HG03196 (cell line): ENCODE data around the gene TNNC1.

Source experiments
- ATAC-seq: cut with Tn5 transposase; IDR thresholded peaks from one replicate; pipeline ENCODE4 v1.9.1; 2021; ENCODE audit not compliant: unreplicated experiment

Gene TNNC1

DNA sequence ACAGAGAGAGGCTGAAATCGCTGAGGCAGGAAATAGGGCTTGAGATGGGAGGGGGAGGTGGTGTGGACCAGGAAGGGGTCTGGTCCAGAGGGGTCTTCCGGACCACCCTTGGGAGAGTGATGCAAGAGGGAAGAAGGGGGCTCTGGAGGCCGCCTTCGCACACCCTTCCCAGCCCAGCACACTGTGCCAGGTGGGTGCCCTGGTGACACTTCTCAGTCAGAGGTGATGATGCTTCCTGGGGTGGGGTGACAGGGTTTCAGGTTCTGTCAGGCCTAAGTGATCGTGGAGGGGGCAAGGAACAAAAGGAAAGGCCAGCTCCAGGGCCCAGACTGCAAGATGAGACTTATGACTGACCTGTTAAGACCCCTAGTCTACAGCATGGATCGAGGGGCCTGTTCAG, 21.6 kb downstream of the TNNC1 start:
- no peak for ATAC-seq

DNA sequence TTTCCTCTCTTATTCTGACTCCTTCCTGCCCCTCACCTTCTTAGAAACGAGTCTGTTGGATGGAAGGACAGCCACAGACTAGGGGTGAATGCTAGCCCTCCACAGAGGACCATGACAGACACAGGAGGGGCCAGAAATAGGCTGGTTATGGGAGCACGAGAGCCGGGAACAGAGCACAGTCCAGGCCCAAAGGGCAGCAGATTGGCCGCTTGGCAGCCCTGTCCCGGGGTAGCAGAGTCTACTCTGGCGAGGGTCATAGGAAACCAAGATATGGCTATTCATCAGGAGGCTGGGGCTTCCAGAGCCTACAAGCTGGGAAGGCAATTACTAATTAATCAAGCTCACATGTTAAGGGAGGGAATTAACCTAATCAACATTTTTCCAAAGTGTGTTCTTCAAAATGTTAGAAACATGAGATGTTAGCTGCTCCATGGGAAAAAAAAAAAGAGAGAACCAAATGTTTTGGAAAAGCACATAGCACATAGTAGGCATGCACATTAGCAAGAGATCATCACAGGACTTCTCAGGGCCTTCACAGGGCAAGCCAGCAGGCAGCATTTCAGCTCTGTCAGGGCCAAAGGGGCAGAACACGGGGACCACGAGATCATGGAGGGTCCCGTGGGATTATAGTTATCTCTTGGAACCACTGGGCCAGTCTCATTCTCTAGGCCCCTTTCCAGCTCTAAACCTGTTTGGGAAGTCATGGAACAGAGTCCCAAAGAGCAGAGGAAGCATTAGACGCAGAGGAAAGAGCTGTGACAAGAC, 22.2 kb downstream of the TNNC1 start:
- ATAC-seq: no peak

DNA sequence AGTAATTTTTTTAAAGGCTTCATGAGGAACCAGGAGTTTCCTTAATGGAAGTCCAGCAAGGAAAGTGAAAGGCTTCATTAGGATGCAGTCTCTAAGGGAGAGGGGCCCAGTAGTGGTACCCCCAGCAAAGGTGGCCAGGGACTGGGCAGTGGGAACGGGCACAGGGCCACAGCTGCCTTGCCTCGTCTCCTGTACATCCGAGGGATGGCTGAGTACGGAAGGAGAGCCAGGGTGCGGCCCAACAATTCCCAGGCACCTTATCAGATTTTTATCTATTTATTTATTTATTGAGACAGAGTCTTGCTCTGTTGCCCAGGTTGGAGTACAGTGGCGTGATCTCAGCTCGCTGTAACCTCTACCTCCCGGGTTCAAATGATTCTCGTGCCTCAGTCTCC, 23.4 kb downstream of the TNNC1 start:
- ATAC-seq: no peak

DNA sequence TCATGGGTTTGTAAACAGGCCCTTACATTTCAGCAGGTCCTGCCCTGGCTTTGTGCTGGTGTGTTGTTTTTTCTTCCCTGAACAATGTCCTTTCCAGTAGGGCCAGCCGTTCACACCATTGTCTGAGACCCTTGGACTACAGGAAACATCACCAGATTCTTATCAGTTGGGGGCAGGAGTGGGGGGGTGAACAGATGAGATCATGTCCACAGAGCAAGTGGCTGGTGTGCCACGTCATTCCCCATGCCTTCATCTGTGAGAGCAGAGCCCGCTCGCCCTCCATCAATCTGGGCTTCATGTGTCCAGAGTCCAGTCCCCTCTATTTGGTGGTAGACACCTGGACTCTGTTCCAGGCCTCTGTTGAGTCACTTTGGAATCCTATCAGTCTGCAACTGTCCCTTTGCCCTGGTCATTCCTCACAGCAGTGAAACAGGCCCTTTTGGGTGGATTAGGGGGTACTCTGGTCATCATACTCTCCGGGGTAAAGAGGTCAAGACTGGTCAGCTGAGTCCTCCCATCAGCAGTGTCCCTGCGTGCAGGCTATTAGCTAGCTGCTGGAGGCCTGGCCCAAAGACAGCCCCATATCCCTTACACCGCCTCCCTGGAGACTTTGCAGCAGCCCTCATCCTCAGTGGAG, 23.9 kb downstream of the TNNC1 start:
- ATAC-seq: no peak

DNA sequence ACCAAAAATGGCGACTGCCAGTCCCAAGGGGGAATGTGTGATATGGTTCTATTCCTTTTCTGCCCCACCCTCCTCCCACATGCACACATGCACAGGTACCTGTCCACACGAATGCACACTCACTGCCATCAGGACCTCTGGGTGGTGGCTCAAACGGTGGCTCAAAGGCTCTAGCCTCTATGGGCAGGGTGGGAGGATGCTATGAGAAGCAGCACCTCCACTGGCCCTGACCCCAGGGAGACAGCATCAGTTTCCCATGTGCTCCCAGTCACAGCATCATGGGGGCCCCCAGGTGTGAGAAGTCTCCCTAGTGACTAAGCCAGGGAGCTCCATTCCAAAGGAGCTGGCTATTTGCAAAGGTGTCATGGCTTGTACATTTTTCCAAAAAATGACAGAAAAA, 24.8 kb downstream of the TNNC1 start:
- ATAC-seq: no peak

DNA sequence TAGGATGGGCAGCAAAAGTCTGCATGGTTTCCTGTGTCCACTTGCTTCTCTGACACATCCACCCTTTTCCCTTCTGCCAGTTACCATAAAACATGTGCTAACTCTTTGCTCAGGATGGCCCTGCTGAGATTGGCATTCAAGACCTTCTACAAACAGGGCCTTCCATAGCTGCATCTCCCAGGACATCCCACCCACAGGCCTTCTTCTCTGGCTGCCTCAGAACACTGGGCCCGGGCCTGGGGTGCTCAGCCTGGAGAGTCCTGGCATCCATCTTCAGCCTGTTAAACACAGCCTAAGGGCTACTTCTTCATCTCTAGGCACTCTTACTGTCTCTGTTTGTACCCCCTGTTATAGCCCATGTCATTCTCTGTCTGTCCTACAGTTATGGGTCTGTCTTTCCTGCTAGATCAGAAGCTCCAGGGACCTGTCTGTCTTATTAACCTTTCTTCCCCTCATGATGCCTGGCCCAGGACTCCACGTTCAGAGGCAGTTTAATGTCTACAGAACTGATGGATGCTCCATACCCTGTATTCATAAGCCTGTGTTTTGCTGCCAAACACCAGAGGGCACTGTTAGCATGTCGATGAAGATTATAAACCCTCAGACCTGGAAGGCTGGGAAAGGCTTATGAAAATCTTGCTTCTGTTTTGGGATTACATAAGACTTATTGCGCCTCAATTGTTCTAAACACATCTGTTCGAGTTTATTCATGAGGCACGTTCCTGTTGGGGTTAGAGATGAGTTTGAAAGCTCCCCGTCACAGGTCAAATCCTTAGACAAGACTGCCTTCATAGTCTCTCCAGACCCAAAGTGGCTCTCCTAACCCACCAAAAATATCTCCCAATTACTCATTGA, 25.5 kb downstream of the TNNC1 start:
- ATAC-seq: no peak

DNA sequence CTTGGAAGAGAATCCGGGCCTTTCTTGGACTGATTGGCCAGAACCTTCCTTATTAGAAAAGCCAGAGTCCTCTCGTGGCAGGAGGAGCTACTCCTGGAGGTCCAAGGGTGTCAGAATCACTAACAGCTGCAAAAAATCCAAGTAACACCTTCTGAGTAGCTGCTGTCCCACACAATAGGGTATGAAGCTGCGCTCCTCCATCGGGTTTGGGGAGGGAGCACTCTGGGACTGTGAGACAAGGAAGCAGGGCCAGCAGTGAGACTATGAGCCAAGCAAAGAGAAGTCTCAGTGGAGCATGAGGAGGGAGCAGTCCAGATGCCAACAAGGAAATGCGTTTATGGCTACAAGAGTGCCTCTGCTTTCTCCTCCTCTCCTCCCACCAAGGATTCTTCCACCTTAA, 30.7 kb downstream of the TNNC1 start:
- no peak for ATAC-seq

DNA sequence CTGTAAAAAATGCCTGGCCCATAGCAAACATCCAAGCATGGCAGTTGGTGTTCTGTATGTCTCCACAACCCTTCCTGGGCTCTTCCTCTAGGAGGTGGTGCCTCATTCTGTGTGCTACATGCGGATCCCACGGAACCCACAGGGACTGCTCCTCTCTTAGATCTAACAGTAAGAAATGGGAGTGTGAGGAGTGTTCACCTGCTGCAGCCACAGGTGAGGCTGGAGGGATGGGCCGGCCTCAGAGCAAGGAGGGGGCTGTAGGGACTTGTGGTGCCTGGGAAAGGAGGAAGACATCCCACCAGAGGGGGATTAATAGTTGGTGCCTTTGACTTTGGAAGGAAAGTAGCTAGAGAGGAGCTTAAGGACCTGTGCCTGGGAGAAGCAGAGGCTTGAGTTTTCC, 31.2 kb downstream of the TNNC1 start:
- ATAC-seq: no peak

DNA sequence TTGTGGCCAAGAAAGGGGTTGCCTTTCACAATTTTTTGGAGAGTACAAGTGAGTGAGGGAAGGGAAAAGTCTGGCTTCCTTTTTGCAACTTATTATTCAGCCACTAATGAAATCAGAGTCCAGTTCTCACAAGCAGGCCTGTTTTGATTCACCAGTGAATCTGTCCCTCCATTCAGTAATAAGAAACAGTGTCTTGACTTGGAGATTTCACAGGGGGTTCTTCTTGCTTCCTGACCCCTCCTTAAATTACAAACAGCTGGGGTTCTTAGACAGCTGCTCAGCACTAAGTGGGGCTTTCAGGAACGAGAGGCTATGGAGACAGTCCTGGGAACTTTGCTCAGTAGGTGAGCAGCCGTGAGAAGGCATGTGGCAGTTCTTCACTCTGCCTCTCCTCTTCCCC, 33.5 kb downstream of the TNNC1 start:
- ATAC-seq: no peak

DNA sequence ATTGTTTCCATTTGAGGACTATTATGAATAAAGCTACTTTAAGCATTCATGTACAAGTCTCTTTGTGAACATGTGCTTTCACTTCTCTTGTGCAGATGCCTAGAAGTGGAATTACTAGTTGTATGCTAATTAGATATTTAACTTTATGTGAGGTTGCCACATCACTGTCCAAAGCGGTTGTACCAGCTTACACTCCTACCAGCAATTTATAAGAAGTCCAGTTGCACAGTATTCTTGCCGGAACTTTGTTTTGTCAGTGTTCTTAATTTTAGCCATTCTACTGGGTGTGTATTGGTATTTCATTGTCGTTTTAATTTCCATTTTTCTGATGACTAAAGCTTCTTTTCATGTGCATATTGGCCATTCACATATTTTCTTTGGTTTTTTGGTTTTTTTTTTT, 38.0 kb downstream of the TNNC1 start:
- no peak for ATAC-seq

DNA sequence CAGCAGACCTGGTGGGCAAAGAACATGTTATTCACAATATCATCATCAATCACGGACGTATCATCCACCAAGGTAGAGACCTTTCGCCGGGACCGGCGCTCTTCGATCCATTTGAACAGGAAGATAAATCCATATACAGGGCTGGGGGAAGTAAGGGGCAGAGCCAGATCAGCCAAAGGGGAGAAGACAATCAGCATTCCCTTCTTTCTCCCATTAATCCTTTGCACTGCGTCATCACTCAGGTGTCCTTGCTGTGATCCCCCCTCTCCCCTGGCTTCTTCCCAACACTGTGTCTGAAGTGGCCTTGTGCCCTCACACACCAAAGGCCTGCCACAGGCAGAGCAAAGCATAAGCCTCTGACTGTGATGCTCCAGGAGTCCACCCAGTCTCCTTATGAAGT, 45.4 kb downstream of the TNNC1 start:
- no peak for ATAC-seq

DNA sequence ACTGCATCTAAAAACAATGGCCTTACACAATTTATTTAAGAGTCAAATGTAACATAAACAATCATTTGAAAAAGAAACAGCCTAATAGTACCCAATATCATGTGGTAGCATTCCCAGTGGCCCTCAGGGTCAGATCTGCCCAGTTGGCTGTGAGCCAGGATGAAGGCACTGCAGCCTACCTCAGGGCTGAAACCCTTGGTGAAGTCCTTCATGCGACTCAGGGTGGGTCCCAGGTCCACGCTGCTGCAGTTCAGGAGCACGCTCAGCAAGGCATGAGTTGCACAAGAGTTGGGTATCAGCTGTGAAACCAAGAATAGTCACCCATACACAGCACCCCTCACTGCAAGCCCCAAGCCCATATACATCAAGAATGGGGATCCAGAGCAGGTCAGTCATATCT, 46.1 kb downstream of the TNNC1 start:
- ATAC-seq: no peak

DNA sequence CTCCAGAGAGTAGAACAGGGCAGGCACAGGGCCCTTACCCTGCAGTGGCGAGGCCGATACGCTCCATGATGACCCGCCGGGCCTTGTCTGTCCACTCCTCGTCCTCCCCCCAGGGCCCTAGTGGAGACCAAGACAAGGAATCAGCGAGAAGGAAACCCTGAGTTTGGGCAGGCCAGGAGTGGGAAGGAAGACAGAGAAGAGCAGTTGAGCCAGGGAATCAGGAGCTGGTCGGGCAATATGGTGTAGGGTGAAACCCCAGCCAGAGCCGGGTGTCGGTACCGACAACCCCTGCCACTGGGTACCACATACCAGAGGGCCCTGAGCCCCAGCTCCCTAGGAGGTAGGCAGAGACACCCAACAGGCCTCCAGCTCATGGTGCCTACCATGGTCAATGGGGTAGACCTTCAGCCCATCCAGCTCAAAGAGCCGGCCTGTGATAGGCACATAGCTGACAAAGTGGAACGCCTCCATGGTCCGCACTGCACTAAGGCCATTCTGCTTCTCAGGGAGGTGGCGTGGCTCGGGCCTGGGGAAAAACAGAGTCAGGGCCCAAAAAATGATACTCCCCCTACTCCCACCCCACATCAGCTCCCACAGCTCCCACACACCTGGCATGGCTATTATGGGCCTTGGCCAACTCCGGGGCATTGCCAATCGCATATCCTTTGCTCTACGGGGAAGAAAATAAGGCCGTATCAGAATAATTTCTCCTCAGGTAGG, 46.9 kb downstream of the TNNC1 start:
- no peak for ATAC-seq

DNA sequence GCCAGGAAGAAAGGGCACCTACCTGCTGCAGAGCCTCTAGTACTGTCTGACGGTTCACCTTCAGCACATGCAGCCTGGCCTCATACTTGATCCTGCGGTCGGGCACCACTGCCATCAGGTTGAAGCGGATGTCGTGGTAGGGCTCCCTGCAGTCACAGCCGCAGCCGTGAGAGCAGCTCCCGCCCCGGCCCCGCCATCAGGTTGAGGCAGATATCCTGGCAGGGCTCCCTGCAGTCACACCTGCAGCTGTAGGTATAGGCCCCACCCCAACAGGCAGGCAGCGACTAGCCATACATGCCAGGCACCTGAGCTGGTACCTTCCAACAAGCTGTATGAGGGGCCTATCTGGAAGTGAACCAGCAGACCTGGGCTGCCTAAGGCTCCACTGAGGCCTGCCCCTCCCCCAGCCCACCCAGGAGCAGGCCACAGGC, 47.6 kb downstream of the TNNC1 start:
- ATAC-seq: no peak

DNA sequence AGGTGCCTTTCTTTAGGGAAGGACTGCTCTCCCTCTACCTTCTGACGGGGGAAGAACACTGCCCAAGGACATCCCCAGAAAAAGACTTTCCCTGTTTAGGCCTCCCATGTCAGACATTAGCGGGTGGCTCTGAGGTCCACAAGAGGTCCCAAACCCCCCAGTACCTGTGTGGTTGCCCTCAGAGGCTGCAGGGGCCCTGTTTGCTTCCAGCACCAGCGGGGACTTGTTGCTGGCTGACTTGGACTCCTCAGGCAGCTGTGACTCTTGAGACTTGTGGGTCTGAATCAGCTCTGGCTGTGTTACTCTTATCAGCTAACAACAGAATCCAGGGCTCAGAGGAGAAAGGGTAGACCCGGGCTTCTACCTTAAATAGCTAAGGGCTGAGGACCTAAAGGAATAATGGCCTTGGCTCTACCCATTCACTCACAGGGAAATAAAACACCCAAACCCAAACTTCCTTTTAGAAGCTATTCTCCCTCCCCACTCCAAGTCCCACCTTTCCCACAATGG, 48.2 kb downstream of the TNNC1 start:
- no peak for ATAC-seq

DNA sequence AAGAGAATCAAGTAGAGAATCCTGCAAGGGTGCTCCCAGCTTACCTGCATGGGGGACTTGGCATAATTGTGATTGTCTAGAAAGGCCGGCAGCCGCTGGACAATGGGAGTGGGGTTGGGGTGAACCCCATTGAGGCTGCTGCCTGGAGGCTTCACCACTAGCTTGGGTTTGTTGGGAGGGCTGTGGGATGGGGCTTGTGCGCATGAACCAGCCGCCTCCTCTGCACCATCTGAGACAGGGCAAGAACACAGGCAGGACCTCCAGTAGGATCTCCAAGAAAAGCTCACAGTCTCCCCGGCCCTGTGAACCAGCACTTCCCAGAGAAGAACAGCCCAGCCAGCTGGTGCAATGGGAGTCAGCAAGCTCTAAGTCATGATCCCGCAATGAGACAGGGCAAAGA, 48.8 kb downstream of the TNNC1 start:
- no peak for ATAC-seq

DNA sequence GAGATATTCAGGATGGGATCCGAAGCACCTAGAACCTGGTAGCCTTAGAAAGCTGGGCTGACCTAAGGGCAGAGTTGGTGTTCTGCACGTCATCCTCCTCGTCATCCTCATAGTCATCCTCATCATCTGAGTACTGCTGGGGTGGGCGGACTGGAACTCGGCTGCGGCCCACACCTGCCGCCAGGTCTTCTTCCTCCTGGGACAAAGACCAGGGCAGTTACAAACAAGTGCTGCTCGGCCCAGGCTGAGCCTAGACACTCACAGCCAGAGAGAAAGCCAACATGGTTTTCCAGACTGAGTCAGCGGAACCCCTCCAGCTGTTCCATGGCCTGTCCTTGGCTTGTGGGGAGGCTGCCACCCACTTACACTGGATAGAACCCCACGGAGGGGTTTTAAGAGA, 49.5 kb downstream of the TNNC1 start:
- no peak for ATAC-seq

DNA sequence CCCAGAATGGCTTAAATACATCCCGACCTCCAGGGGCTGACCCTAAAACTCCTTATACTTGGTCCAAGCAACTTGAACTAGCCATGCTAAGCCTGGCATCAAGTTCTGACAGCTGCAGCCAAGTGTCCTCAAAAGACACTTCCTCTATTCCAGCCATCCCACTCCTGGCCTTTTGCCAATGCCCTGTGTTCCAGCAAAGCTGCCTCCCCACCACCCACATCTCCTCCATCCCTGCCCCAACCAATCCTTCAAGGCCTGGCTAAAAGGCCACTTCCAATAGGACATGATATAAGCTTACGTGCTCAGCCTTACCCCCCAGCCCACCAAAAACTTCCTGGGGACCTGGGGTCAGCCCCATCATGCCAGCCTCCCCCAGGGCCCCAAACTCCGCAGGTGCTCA, 49.9 kb downstream of the TNNC1 start:
- no peak for ATAC-seq

DNA sequence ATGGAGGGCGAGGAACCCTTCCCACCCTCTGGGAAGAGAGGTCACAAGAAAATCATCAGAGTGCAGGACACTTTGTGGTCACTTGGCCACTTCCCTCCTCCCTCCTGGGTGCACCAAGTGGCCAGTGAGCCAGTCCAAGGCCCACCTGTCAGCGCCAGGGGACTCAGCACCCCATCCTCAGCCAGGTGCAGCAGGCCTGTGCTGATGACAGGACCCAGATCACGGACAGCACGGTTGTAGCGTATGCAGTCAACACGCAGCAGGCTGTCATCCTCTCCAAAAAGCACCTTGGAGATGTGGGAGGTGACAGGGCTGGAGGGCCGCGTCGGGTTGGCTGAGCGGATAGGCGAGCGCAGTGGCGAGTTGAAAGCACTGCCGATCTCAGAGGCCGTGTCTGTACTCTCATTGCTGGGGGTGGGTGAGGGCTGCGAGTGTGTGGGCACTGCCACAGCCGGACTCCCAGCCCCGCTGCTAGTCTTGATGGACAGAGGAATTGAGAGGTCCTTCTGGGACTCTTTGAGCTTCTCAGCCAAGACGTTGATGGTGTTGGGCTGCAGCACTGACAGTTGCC, 50.5 kb downstream of the TNNC1 start:
- no peak for ATAC-seq

DNA sequence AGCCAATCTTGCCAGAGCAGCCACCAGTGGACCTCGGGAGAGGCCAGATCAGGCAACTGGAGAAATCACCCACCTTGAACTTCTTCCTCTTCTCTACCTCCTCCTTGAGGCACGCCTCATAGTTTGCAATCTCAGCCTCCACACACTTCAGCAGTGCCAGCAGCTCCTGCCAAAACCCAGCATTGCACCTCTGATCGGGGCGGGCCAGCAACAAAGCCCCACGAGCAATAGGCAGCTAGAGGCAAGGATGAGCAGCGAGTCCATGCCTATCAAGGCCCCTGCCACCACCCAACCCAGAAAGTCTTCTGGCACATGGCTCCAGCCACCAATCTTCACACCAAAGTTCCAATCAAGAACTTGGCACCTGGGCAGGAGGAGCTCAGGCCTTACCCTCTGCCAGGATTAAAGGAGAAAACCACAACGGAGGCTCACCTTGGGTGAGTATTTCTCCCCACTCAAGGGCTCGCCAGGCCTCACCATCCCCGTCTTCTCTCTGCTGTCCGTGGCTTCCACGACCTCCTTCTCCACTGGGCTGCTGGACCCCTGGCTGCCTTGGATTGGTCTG, 51.1 kb downstream of the TNNC1 start:
- no peak for ATAC-seq
